Activated CD4-positive, alpha-beta T cell treated with anti-CD3 and anti-CD28 coated beads, Interleukin-2, amount 10 ng/mL, durations not matched to agents 24 days and 14 days (primary cell): Measurements from ENCODE around the gene TAS2R9. TPM values are rescaled to one million over a fixed set of nuclear protein-coding genes. Genes with fewer than 3 reads are reported as not detected.
A peak's percentile ranks its signal among the peaks of the same experiment; 100 is the strongest.

Experiments used
- DNase-seq: peaks from one replicate; pipeline ENCODE4 v3.0.0; 2022
- H3K27ac Mint-ChIP-seq: one replicate; pipeline ENCODE4 v1.8.0; 2022; ENCODE audit warnings: mild to moderate bottlenecking, mixed read lengths
- H3K27me3 Mint-ChIP-seq: one replicate; pipeline ENCODE4 v1.8.0; 2022; ENCODE audit warnings: mixed read lengths
- H3K36me3 Mint-ChIP-seq: one replicate; pipeline ENCODE4 v1.8.0; 2022; ENCODE audit warnings: low read depth, mild to moderate bottlenecking, mixed read lengths
- H3K4me1 Mint-ChIP-seq: one replicate; pipeline ENCODE4 v1.8.0; 2021; ENCODE audit warnings: mixed read lengths
- H3K4me3 Mint-ChIP-seq: one replicate; pipeline ENCODE4 v1.8.0; 2022; ENCODE audit warnings: mild to moderate bottlenecking, moderate library complexity, mixed read lengths
- H3K9me3 Mint-ChIP-seq: one replicate; pipeline ENCODE4 v1.8.0; 2021; ENCODE audit warnings: mixed read lengths
- intact Hi-C: fragments of 100-400 bp; cut with micrococcal nuclease; formaldehyde crosslinking; loops from one replicate; pipeline ENCODE4 v1.15.1; 2023
- total RNA-seq: library from RNA; stranded (reverse); gene quantifications from 2 replicates; pipeline ENCODE4 v1.2.3, GENCODE V29; 2022

TAS2R9 gene
- total RNA-seq: not detected in 2 replicates

- no peak within 1 kb of the TSS for H3K27ac Mint-ChIP-seq
- H3K27me3 Mint-ChIP-seq: peaks cover 26% of the 10 kb centered on the region
- H3K4me1 Mint-ChIP-seq: no peaks in the 10 kb centered on the region
- intact Hi-C loops: no loop called here
- H3K4me3 Mint-ChIP-seq: no peak within 1 kb of the TSS
- no peaks in the 10 kb centered on the region for H3K36me3 Mint-ChIP-seq
- peaks cover 3% of the 10 kb centered on the region for H3K9me3 Mint-ChIP-seq
- no peak for DNase-seq
Observed at GRCh38 chr12:10810068-10810467, at the start of gene TAS2R9. Gene TAS2R9, minus strand, starts transcription at chr12:10810168. Its CDS starts 93 bp downstream, at chr12:10810075.

- Mint-ChIP-seq H3K27me3 (no peaks in the 10 kb centered on the region), H3K27ac (no peak overlapping the region), H3K36me3 (peaks cover 39% of the 10 kb centered on the region), H3K4me3 (no peak overlapping the region), H3K4me1 (peaks cover 15% of the 10 kb centered on the region), H3K9me3 (peaks cover 38% of the 10 kb centered on the region)
- no peak for DNase-seq
- intact Hi-C loops: no loop called here
Observed at GRCh38 chr12:10855807-10856206, 45.8 kb upstream of the TAS2R9 start.

GRCh38 chr12:10853776-10854175 lies 43.8 kb upstream of the TAS2R9 start:
- intact Hi-C loops: no loop called here
- H3K27ac Mint-ChIP-seq: no peak overlapping the region
- H3K36me3 Mint-ChIP-seq: peaks cover 37% of the 10 kb centered on the region
- peak; percentile 40 for DNase-seq
- H3K4me3 Mint-ChIP-seq: no peak overlapping the region
- H3K4me1 Mint-ChIP-seq: peaks cover 35% of the 10 kb centered on the region
- no peaks in the 10 kb centered on the region for H3K27me3 Mint-ChIP-seq
- peaks cover 24% of the 10 kb centered on the region for H3K9me3 Mint-ChIP-seq

- Mint-ChIP-seq H3K27ac (no peak overlapping the region), H3K36me3 (peaks cover 28% of the 10 kb centered on the region)
- intact Hi-C loops: no loop called here
Observed at GRCh38 chr12:10851243-10851858, 41.4 kb upstream of the TAS2R9 start.

GRCh38 chr12:10849425-10849878 lies 39.5 kb upstream of the TAS2R9 start, which contains the start of gene PRR4:
Gene PRR4, minus strand, starts transcription at chr12:10849475. Its CDS starts 38 bp downstream, at chr12:10849437.
- Mint-ChIP-seq H3K36me3 (peaks cover 22% of the 10 kb centered on the region), H3K9me3 (peaks cover 3% of the 10 kb centered on the region), H3K4me1 (peaks cover 35% of the 10 kb centered on the region), H3K27ac (no peak within 1 kb of the TSS), H3K27me3 (no peaks in the 10 kb centered on the region), H3K4me3 (no peak within 1 kb of the TSS)
- intact Hi-C loops: no loop called here
- peak; percentile 84 for DNase-seq

More at GRCh38 chr12:10851243-10851858, 41.4 kb upstream of the TAS2R9 start:
- Mint-ChIP-seq H3K4me1 (peaks cover 35% of the 10 kb centered on the region), H3K4me3 (no peak overlapping the region), H3K9me3 (peaks cover 10% of the 10 kb centered on the region), H3K27me3 (no peaks in the 10 kb centered on the region)
- peak; percentile 54 for DNase-seq

- Mint-ChIP-seq H3K27ac (no peak overlapping the region), H3K4me3 (no peak overlapping the region), H3K9me3 (peaks cover 3% of the 10 kb centered on the region), H3K4me1 (peaks cover 35% of the 10 kb centered on the region), H3K36me3 (peaks cover 20% of the 10 kb centered on the region), H3K27me3 (no peaks in the 10 kb centered on the region)
- DNase-seq: no peak
- intact Hi-C loops: no loop called here
Observed at GRCh38 chr12:10847744-10848143, 37.8 kb upstream of the TAS2R9 start.

GRCh38 chr12:10842862-10843261 lies 32.9 kb upstream of the TAS2R9 start:
- no peaks in the 10 kb centered on the region for H3K27me3 Mint-ChIP-seq
- H3K4me3 Mint-ChIP-seq: no peak overlapping the region
- H3K9me3 Mint-ChIP-seq: no peaks in the 10 kb centered on the region
- no peaks in the 10 kb centered on the region for H3K4me1 Mint-ChIP-seq
- H3K36me3 Mint-ChIP-seq: peaks cover 13% of the 10 kb centered on the region
- intact Hi-C loops: no loop called here
- no peak overlapping the region for H3K27ac Mint-ChIP-seq
- peak; percentile 51 for DNase-seq

GRCh38 chr12:10838461-10838860 lies 28.5 kb upstream of the TAS2R9 start:
- Mint-ChIP-seq H3K4me3 (no peak overlapping the region), H3K27me3 (no peaks in the 10 kb centered on the region), H3K9me3 (no peaks in the 10 kb centered on the region), H3K27ac (no peak overlapping the region), H3K4me1 (no peaks in the 10 kb centered on the region), H3K36me3 (peaks cover 2% of the 10 kb centered on the region)
- intact Hi-C loops: no loop called here
- DNase-seq: no peak

- peaks cover 4% of the 10 kb centered on the region for H3K27me3 Mint-ChIP-seq
- no peaks in the 10 kb centered on the region for H3K36me3 Mint-ChIP-seq
- no peak overlapping the region for H3K4me3 Mint-ChIP-seq
- no peak overlapping the region for H3K27ac Mint-ChIP-seq
- DNase-seq: no peak
- H3K4me1 Mint-ChIP-seq: no peaks in the 10 kb centered on the region
- intact Hi-C loops: no loop called here
- no peaks in the 10 kb centered on the region for H3K9me3 Mint-ChIP-seq
Observed at GRCh38 chr12:10829994-10830393, 20.0 kb upstream of the TAS2R9 start.

GRCh38 chr12:10826258-10826657 lies 16.3 kb upstream of the TAS2R9 start, which contains the start of gene TAS2R10:
Gene TAS2R10, minus strand, starts transcription at chr12:10826358. Its CDS starts 89 bp downstream, at chr12:10826269.
- H3K27me3 Mint-ChIP-seq: peaks cover 4% of the 10 kb centered on the region
- no peak for DNase-seq
- H3K27ac Mint-ChIP-seq: no peak within 1 kb of the TSS
- no peaks in the 10 kb centered on the region for H3K36me3 Mint-ChIP-seq
- H3K4me1 Mint-ChIP-seq: no peaks in the 10 kb centered on the region
- intact Hi-C loops: no loop called here
- H3K9me3 Mint-ChIP-seq: no peaks in the 10 kb centered on the region
- H3K4me3 Mint-ChIP-seq: no peak within 1 kb of the TSS

GRCh38 chr12:10824957-10825356 lies 15.0 kb upstream of the TAS2R9 start:
- no peaks in the 10 kb centered on the region for H3K4me1 Mint-ChIP-seq
- H3K27ac Mint-ChIP-seq: no peak overlapping the region
- no peak overlapping the region for H3K4me3 Mint-ChIP-seq
- H3K36me3 Mint-ChIP-seq: no peaks in the 10 kb centered on the region
- H3K9me3 Mint-ChIP-seq: no peaks in the 10 kb centered on the region
- peaks cover 2% of the 10 kb centered on the region for H3K27me3 Mint-ChIP-seq
- DNase-seq: no peak
- intact Hi-C loops: no loop called here

GRCh38 chr12:10811883-10812536 lies 2.0 kb upstream of the TAS2R9 start:
- H3K4me3 Mint-ChIP-seq: no peak overlapping the region
- H3K4me1 Mint-ChIP-seq: no peaks in the 10 kb centered on the region
- H3K36me3 Mint-ChIP-seq: no peaks in the 10 kb centered on the region
- no peak for DNase-seq
- intact Hi-C loops: no loop called here
- H3K27ac Mint-ChIP-seq: no peak overlapping the region
- H3K9me3 Mint-ChIP-seq: peaks cover 3% of the 10 kb centered on the region
- peaks cover 22% of the 10 kb centered on the region for H3K27me3 Mint-ChIP-seq

GRCh38 chr12:10807186-10807585 lies 2.8 kb downstream of the TAS2R9 start, which contains the start of gene TAS2R8:
Gene TAS2R8, minus strand, starts transcription at chr12:10807286. Its CDS starts 306 bp downstream, at chr12:10806980.
- no peaks in the 10 kb centered on the region for H3K9me3 Mint-ChIP-seq
- H3K27ac Mint-ChIP-seq: no peak within 1 kb of the TSS
- peaks cover 25% of the 10 kb centered on the region for H3K27me3 Mint-ChIP-seq
- H3K4me3 Mint-ChIP-seq: no peak within 1 kb of the TSS
- no peak for DNase-seq
- intact Hi-C loops: no loop called here
- H3K36me3 Mint-ChIP-seq: no peaks in the 10 kb centered on the region
- no peaks in the 10 kb centered on the region for H3K4me1 Mint-ChIP-seq

- peaks cover 26% of the 10 kb centered on the region for H3K27me3 Mint-ChIP-seq
- no peaks in the 10 kb centered on the region for H3K36me3 Mint-ChIP-seq
- H3K4me1 Mint-ChIP-seq: no peaks in the 10 kb centered on the region
- peaks cover 3% of the 10 kb centered on the region for H3K9me3 Mint-ChIP-seq
- intact Hi-C loops: no loop called here
- H3K27ac Mint-ChIP-seq: no peak within 1 kb of the TSS
- no peak within 1 kb of the TSS for H3K4me3 Mint-ChIP-seq
- DNase-seq: no peak
Observed at GRCh38 chr12:10802587-10802986, 7.4 kb downstream of the TAS2R9 start, which contains the start of gene TAS2R7. Gene TAS2R7, minus strand, starts transcription at chr12:10802627. Its CDS starts 57 bp downstream, at chr12:10802570.
